Fibroblast of mammary gland (primary cell): Measurements from ENCODE around the gene SLC17A2.
"Not testable (repeated sequence)": the region's sequence is repeated elsewhere in the genome, so short reads cannot be mapped to it uniquely, and the experiment has no call there.

Experiments
- DNase-seq: peaks from one replicate; pipeline ENCODE4 v3.0.0-alpha.2; 2010; ENCODE audit warnings: low read depth
- H3K4me3 ChIP-seq: 2 replicates; pipeline ENCODE4 v1.5.1; 2011; ENCODE audit warnings: low read depth, mild to moderate bottlenecking, low read length, moderate library complexity; ENCODE audit not compliant: control insufficient read depth
- CTCF ChIP-seq: conservative IDR thresholded peaks from 2 replicates; pipeline ENCODE4 v1.5.1; 2011; ENCODE audit warnings: low read depth, low read length, inconsistent platforms; ENCODE audit not compliant: control insufficient read depth, insufficient read depth

The SLC17A2 gene

GRCh38 chr6:25951296-25952032 lies 21.0 kb upstream of the SLC17A2 start:
- no peak for TF ChIP-seq CTCF

GRCh38 chr6:25950297-25950696 lies 19.8 kb upstream of the SLC17A2 start:
- no peak for TF ChIP-seq CTCF
- no peak for DNase-seq
- H3K4me3 ChIP-seq = no peak overlapping the region

More at GRCh38 chr6:25951296-25952032, 21.0 kb upstream of the SLC17A2 start:
- H3K4me3 ChIP-seq = no peak overlapping the region
- DNase-seq = no peak

- H3K4me3 ChIP-seq = no peak overlapping the region
- DNase-seq = no peak
- TF ChIP-seq CTCF = no peak
Observed at GRCh38 chr6:25949695-25950094, 19.2 kb upstream of the SLC17A2 start.

GRCh38 chr6:25947492-25947891 lies 17.0 kb upstream of the SLC17A2 start:
- not testable (repeated sequence) for DNase-seq, H3K4me3 ChIP-seq

- no peak for TF ChIP-seq CTCF
- no peak for DNase-seq
- no peak overlapping the region for H3K4me3 ChIP-seq
Observed at GRCh38 chr6:25946631-25947030, 16.1 kb upstream of the SLC17A2 start.

GRCh38 chr6:25945738-25946137 lies 15.2 kb upstream of the SLC17A2 start:
- DNase-seq, H3K4me3 ChIP-seq: not testable (repeated sequence)

- DNase-seq = no peak
- H3K4me3 ChIP-seq = no peak overlapping the region
- no peak for TF ChIP-seq CTCF
Observed at GRCh38 chr6:25944688-25945574, 14.4 kb upstream of the SLC17A2 start.
